RWPE2 (cell line): ENCODE data around the gene SSBP3.

Experiments used
- ATAC-seq: fragments of 200-7000 bp; cut with Tn5 transposase; 3 replicates; pipeline ENCODE4 v1.9.1; 2021; ENCODE audit warnings: low read depth
- DNase-seq: peaks from one replicate; pipeline ENCODE4 v3.0.0-alpha.2; 2020; ENCODE audit warnings: low spot score
- H3K27ac ChIP-seq: fragments of 450-650 bp; 2 replicates; pipeline ENCODE4 v1.5.1; 2017; ENCODE audit warnings: mild to moderate bottlenecking; ENCODE audit not compliant: poor library complexity, severe bottlenecking
- H3K27me3 ChIP-seq: fragments of 250-450 bp; sonication (Bioruptor Pico); 2 replicates; pipeline ENCODE4 v1.5.1; 2021; ENCODE audit warnings: mild to moderate bottlenecking, moderate library complexity; ENCODE audit not compliant: insufficient read depth, poor library complexity, severe bottlenecking
- H3K36me3 ChIP-seq: fragments of 250-450 bp; sonication (Bioruptor Pico); 2 replicates; pipeline ENCODE4 v1.5.1; 2020; ENCODE audit warnings: low read depth, mild to moderate bottlenecking, moderate library complexity
- H3K4me1 ChIP-seq: fragments of 250-450 bp; sonication (Bioruptor Pico); 2 replicates; pipeline ENCODE4 v1.5.1; 2021; ENCODE audit warnings: mild to moderate bottlenecking, moderate library complexity; ENCODE audit not compliant: insufficient read depth, poor library complexity, severe bottlenecking
- H3K4me3 ChIP-seq: fragments of 250-450 bp; sonication (Bioruptor Pico); 2 replicates; pipeline ENCODE4 v1.5.1; 2021; ENCODE audit warnings: mild to moderate bottlenecking, moderate library complexity; ENCODE audit not compliant: severe bottlenecking
- H3K9me3 ChIP-seq: fragments of 250-450 bp; sonication (Bioruptor Pico); 2 replicates; pipeline ENCODE4 v1.5.1; 2021; ENCODE audit warnings: mild to moderate bottlenecking, moderate library complexity; ENCODE audit not compliant: severe bottlenecking
- CTCF ChIP-seq: fragments of 450-650 bp; IDR thresholded peaks from one replicate; pipeline ENCODE4 v1.5.1; 2017; ENCODE audit warnings: mild to moderate bottlenecking, moderate library complexity; ENCODE audit not compliant: poor library complexity, severe bottlenecking

SSBP3 gene

GRCh38 chr1:54188291-54188690 lies 217.9 kb downstream of the SSBP3 start:
- ATAC-seq (no peak), DNase-seq (no peak)
- no peaks in the 10 kb centered on the region for H3K27me3 ChIP-seq
- H3K27ac ChIP-seq = no peak overlapping the region
- TF ChIP-seq CTCF = no peak
- H3K4me3 ChIP-seq = no peak overlapping the region
- no peaks in the 10 kb centered on the region for H3K9me3 ChIP-seq
- H3K36me3 ChIP-seq = no peaks in the 10 kb centered on the region
- H3K4me1 ChIP-seq = no peaks in the 10 kb centered on the region

- H3K4me3 ChIP-seq = no peak overlapping the region
- TF ChIP-seq CTCF = no peak
- no peaks in the 10 kb centered on the region for H3K36me3 ChIP-seq
- no peaks in the 10 kb centered on the region for H3K27me3 ChIP-seq
- DNase-seq (no peak), ATAC-seq (no peak)
- no peak overlapping the region for H3K27ac ChIP-seq
- no peaks in the 10 kb centered on the region for H3K4me1 ChIP-seq
- H3K9me3 ChIP-seq = no peaks in the 10 kb centered on the region
Measured at GRCh38 chr1:54186056-54186455, 220.1 kb downstream of the SSBP3 start.

- ATAC-seq (no peak), DNase-seq (no peak)
- no peak for TF ChIP-seq CTCF
- Histone ChIP-seq H3K4me1 (no peaks in the 10 kb centered on the region), H3K4me3 (no peak overlapping the region), H3K27me3 (no peaks in the 10 kb centered on the region), H3K36me3 (no peaks in the 10 kb centered on the region), H3K9me3 (no peaks in the 10 kb centered on the region), H3K27ac (no peak overlapping the region)
Measured at GRCh38 chr1:54180701-54181360, 225.4 kb downstream of the SSBP3 start.

- no peak for ATAC-seq
- no peaks in the 10 kb centered on the region for H3K36me3 ChIP-seq
Measured at GRCh38 chr1:54178296-54179070, 227.7 kb downstream of the SSBP3 start.

More at GRCh38 chr1:54178296-54179070, 227.7 kb downstream of the SSBP3 start:
- no peaks in the 10 kb centered on the region for H3K9me3 ChIP-seq
- TF ChIP-seq CTCF = no peak
- no peak overlapping the region for H3K27ac ChIP-seq
- H3K4me3 ChIP-seq = no peak overlapping the region
- H3K27me3 ChIP-seq = no peaks in the 10 kb centered on the region
- H3K4me1 ChIP-seq = no peaks in the 10 kb centered on the region
- no peak for DNase-seq
